Measurements from ENCODE around the gene VPS13D.
"Not testable (repeated sequence)": the region's sequence is repeated elsewhere in the genome, so short reads cannot be mapped to it uniquely, and the experiment has no call there.

The VPS13D gene

DNA sequence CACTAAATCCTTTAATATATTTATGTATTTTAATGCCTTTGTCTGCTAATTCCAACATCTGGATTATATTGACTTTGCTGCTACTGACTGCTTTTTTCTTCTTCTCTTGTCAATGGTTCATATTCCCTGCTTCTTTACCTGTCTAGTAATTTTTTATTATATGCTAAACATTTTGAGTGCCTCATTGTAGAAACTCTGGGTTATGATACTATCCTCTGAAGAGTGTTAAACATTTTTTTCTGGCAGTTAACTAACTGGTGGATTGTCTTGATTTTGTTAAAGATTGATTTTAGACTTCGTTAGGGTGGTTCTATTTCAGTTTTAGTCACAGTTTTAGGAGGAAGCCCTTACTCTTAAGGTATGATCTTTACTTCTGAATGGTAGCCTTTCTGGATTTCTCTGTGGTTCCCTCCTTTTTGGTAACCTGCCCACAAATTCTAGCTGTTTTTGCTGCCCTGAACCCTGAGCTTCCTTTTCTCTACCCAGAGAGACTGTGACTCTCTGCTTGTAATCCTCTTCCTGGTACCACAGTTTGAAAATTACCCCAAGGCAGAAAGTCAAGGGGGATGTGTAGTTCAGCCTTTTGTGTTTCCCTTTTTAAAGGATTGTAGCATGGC lies 306.3 kb downstream of the VPS13D start:
- DNase-seq: no peak

DNA sequence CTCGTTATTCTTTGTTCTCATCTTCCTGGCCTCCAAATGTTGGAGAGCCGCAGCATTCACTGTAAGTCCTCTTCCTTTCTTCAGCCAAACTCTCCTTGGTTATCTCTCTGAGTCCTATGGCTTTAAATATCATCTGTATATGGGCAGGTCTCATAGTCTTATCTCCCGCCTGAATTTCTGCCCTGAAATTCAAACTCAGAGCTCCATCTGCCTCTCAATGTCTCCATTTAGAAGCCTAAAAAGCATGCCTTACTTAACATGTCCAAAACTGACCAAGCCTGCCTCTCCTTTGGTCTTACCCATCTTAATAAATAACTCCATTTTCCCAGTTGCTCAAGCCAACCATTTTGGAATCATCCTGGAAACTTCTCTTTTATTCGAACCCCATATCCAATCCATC lies 307.5 kb downstream of the VPS13D start:
- no peak for DNase-seq

DNA sequence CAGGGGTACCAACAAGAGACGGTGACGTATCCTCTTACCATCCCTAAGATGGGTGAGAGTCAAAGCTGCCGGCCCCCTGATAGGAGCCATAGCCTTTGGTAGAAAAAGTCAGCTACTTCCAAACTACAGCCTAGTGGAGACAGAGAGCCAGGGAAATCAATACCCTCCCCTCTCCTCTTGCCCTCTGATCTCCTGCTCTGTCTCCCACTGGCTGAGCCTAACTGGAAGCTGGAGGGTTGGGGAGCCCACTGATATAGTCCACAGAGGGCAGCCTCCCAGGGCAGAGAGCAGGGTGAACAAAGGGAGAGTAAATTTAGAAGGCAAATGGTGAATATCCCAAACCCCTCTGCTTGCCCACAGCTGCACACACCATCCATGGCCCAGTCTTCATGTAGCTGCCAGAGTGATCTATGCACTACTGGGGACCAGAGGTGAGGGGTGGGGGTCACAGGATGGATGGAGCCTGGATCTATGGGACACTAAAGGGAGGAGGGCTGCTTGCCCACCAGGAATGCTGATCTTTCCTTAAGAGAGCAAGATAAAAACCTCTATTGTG lies 308.2 kb downstream of the VPS13D start:
- no peak for DNase-seq

DNA sequence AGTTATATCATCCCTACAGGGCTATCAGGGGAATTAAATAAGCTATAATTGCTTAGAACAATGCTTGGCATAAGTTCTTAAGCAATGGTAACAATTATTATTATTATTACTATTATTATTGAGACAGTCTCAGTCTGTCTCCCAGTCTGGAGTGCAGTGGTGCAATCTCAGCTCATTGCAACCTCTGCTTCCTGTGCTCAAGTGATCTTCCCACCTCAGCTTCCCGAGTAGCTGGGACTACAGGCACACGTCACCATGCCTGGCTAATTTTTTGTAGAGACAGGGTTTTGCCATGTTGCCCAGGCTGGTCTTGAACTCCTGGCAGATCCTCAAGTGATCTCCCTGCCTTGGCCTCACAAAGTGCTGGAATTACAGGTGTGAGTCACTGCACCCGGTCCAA lies 308.7 kb downstream of the VPS13D start:
- not testable (repeated sequence) for DNase-seq

DNA sequence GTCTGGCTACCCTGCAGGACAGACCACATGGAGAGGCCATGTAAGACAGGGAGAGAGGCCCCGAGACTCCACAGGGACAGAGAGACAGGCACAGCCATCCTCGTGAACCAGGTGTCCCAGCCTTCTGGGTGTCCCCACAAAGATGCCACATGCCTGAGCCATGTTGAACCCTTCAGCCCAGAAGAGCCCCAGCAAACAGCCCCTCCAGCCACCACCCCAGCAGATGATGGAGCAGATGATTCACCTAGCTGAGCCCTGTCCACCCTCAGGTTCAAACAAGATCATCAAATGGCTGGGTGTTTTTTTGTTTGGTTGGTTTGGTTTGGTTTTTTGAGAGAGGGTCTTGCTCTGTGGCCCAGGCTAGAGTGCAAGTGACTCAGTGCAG lies 309.5 kb downstream of the VPS13D start:
- DNase-seq: no peak

DNA sequence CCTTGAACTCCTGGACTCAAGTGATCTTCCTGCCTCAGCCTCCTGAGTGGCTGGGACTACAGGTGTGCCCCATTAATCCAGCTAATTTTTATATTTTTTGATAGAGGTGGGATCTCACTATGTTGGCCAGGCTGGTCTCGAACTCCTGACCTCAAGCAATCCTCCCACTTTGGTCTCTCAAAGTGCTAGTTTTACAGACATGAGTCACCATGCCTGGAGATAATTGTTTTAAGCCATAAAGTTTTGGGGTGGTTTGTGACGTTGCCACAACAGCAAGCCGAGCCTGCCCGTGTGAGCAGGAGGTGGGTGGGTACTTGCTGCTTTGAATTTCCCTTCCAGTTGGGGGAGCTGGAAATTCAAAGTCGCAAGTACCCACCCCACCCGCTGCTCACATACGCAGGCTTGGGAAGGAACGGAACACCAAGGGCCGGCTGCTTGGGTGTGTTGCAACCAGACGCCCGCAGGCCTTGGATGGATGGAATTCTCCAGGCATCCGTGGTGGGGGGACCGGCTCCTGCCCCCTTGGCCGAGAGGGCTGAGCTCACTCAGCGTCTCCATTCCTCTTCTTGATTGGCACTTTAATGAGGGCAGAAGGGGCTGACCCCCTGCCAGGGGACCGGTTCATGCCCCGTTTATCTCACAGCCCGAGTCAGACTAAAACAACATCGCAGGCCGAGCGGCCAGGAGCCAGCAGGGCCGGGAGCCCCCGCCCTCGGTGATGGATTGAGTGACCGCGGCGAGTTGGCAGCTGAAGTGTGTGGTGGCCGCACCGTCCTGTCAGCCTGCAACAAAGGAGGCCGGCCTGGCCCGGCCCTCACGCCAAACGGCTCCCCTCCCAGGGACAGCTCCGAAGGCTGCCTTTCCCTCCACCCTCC lies 310.1 kb downstream of the VPS13D start:
- DNase-seq: peak in 2 of 58 donors; percentile 18 to 62

DNA sequence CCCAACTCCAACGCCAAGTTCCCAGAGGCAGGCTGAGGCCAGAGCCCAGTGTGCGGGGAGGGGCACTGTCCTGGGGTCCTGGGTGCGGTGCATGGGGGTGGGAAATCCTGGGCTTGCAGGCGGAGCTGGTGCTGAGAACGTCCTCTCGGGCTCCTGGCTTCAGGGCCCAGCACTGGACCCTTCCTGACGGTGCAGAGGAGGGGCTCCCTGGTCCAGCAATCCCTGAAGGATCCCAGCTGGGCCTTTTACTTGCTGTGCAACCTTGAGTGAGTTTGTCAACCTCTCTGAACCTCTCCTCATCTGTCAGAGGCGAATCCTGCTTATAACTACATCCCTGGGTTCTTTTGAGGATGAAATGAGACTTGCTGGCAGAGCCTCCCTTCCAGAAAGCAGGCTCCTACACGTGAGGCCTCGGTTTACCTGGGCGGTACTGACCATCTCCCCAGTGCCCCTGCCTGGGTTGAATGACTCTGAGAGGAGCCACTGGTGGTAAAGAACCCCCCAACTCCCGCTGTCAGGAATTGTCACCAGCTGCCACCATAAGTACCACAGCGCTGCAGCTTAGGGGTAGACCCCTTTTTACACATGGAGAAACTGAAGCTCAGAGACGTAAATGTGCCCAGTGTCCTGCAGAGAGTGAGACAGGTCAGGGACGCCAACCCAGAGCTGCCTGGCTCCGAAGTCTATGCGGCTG lies 310.9 kb downstream of the VPS13D start:
- no peak for DNase-seq

DNA sequence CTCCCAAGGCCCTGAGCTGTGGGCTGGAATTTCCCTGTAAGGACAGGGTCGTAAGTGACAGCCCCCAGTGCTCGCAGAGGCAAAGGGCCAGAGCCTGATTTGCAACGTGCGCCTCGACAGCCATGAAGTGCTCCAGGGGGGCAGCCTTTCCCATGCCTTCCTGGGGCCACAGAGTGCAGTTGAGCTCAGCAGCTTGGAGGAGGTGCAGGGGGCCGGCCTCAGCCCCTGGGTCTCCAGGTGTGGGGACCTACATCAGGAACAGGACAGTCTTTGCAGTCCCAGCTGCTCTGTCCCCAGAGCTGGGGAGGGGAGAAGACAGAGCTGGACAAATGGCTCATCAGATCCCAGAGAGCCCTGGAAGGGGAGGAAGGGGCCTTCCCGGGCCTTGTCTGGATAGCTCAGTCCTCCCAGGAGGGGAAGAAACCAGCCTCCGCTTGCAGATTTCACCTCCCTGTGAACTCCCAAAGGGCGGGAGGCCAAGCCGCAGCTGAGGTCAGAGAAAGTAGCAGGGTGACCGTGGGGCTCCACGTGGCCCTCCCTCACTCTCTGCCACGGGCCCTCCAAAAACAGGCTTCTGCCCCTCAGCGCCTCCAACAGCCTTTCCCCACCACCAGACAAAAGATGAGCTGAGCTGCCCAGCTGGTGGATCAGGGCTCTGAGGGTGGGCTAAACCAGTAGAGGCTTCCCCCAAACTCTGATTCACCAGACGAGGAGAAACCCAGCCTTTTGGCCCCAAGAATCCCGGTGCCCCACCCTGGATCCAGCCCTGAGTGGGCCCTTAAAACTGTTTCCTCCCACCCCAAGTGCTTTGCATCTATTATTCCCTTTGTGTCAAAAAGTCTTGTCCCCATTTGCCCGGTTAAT lies 311.7 kb downstream of the VPS13D start:
- no peak for DNase-seq

DNA sequence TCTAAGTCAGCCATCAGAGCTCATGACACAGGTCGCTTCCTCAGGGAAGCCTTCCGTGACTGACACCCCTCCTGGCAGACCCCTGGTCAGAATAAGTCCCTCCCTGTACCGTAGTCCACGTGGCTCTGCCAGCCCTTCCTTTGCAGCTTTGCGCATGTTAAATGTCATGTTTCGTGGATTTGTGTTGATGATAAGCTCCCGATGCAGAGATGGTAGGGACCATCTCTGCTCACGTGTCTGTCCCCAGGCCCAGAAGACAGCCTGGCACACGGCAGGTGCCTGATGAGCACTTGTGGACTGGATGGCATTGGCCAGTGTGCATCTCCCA lies 312.3 kb downstream of the VPS13D start:
- no peak for DNase-seq

DNA sequence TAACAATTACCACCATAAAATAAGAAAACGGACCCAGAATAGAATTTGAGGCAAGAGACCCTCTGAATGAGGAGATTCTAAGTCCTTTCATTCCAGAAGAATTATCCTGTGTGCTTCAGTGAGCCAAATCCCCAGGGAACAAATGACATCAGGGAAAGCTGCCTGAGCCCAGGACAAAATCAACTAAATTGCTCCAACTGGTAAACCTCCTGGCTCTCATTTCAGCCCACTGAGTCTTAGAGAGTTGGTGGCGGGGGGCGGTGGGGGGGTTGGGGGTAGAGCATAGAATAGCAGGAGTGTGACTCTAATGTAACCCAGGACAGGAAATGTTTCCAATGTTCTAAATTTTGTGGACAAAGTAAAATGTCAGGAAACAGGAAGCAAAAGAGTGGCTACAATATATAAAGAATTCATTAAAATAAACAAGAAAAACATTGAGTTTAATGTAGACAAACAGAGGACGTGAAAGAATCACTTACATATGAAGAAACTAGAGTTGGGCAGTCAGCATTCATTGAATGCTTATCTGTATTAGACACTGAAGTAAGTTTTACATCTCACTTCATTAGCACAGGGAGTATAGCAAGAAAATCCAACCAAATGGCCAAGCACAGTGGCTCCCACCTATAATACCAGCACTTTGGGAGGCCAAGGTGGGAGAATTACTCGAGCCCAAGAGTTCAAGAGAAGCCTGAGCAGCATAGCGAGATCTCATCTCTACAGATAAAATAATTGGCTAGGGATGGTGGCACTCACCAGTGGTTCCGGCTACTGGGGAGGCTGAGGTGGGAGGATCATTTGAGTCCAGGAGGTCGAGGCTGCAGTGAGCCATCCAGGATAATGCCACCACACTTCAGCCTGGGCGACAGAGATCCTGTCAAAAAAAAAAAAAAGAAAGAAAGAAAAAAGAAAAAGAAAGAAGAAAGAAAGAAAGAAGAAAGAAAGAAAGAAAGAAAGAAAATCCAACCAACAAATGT lies 313.1 kb downstream of the VPS13D start:
- DNase-seq: no peak

DNA sequence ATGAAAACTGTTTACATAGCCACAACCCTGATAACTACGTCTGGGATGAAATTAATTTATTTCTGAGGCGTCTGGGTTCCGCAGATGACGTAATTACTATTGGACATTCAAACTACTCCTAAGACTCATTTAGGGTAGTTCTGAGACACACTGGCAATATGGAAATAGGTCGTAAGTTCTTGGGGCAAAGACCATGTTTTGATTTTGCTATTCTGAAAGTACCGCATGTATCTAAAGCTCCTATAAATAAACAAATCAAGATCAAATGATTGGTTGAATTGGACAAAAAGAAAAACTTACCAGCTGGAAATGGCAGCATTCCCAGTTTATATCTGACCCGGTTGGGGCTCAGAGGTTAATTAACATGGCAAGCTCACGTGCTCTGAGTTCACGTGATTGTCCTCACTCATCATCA lies 313.9 kb downstream of the VPS13D start:
- DNase-seq: no peak

DNA sequence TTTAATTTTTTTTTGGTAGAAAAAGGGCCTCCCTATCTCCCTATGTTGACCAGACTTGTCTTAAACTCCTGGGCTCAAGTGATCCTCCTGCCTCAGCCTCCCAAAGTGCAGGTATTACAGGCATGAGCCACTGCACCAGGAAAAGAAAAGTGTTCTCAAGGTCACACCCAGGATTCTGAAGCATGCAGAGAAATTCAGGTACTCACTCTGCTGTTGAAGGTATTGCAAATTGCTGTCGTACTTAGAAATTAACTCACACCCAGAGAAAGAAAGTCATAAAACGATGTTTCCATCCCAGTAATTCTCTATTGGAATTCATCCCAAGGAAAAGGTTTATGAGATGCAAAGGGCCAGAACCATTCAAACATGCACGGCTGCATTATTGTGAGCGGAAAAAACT lies 314.5 kb downstream of the VPS13D start:
- DNase-seq: no peak

DNA sequence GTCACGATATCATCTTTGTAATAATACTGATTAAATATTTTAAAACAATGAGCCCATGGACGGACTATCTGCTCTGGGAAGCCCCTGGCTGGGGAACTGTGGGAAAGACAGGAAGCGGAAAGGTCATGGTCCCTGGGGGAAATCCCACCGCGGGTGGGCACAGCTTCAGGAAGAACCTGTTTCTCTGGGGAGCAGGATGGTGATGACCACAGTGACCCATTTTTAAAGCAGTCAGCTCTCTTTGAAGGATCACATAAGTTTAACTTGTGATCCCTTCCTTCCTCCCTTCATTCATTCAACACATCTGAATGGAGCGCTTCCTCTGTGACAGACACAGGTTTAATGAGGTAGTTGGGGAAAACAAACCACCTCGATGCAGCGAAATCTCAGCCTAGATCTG lies 315.2 kb downstream of the VPS13D start:
- DNase-seq: no peak

DNA sequence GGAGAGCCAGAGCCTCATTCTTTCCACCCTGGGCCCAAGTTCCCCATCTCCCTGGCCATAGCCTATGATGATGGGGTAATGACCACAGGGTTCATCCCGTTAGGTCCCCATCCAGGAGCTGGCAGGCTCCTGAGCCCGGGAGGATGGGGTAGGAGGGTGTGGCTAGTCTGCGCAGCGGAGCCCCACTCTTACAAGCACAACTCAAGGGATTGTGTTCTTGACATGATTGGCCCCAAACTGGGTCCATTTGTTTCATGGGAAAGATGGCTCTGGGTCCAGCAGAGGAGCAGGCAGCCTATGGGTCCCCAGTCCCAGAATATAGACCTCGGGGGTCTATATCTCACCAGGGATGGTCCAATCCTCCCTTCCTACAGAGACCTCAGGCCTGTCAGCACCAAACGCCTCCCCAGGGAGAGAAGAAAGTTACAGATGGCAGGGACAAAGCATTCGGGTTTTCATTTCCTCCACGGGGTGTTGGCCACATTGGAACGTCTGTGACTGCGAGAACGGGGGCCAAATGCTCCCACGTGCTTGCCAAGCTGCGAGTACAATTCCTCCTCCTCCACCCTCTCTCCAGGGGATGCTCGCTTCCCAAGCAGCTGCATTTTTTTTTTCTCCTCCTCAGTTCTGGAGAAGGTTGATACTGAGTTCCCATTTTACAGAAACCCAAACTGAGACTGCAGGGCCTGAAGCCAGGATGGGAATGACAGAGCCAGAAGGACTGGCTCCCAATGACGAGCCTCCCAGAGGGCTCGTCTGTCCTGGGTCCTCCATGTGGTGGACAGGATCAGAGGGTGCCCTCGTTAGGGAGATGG lies 317.1 kb downstream of the VPS13D start:
- DNase-seq: peak in 6 of 58 donors; percentile 3 to 23 (median 17)

DNA sequence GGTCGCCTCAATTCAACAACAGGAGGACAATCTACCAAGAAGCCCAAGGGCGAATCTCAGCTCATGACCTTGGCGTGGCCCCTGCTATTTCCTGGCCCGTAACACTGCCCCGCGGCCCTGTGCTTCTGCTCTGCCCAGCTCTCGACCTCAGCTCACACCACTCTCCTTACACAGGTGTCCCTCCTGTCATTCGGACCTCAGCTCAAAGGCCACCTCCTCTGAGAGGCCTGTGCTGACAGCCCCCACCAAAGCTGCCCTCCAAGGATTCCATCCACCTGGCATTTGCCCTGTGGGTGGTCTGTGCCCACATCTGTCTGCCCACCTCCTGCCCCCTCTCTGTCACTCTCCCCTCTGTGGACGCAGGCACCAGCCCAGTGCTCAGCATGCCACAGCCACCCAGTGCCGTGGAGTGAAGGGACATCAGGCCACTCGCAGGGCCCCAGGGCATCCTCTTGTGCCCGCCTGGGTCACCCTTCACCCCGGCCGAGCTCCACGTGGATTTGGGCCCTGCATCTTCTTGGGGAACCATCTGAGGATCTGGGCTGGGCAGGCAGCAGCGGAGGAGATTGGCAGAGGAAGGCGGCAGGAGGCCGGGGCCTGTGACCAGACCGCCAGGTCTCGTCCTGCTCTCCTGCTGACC lies 317.9 kb downstream of the VPS13D start:
- no peak for DNase-seq

DNA sequence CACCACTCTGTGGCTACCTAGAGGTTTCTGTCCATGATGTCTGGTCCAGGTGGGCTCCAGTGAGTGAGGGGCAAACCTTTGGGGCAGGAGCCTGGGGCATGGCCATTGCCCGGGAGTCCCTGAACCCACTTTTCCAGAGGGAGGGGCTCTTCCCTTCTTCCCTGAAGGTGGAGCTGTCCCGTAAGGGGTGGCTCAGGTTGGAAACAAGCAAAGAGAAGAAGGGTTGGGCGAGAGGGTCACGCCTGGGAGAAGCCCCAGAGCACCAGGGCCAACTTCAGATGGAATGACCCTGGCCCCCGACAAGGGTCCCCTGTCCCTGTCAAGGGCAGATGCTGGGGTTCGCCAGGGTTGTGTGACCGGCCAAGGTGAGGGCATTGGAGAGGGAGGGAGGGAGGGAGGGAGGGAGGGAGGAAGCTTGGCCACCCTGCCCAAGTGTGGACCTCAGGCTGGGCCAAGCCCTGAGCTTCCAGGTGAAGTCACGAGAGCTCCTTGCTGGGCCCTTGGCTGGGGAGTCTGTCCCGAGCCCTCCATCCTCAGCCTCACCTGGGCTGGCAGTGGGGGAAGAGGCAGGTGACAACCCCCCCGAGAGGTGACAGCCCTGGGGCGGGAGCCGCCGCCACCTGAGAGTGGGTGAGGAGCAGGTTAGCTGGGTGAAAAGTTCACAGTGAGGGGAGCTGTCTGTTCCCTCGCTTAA lies 318.6 kb downstream of the VPS13D start:
- DNase-seq: no peak

DNA sequence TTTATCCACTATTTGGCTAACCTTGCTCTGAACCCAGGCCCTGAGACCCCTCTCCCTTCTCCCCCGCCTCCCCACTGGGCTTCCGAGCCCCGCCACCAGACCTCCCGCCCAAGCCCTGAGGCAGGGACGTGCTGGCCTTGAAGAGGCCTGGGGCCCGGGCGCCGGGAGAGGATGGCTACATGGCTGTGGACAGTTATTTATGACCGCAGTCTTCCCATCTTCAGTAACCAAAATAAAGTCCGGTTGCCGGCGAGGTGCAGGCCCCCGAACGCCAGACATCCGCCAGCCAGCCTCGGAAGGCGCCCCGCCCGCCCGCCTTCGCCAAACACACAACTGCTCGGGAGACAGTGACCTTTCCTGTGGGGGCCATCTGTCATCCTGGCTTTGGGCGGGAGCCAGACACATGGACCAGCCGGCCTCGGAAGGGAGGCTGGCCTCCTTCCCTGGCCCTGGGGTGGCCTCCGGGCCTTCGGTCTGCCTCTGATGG lies 319.2 kb downstream of the VPS13D start:
- no peak for DNase-seq

Measured in anterior cingulate cortex (tissue), 58 donors.